ENCODE results near the gene KIRREL1. TPM values are rescaled to one million over a fixed set of nuclear protein-coding genes. Genes with fewer than 3 reads are reported as not detected.

Gene KIRREL1
- total RNA-seq, 1 experiment from 2014 or later, result 101 TPM

DNA sequence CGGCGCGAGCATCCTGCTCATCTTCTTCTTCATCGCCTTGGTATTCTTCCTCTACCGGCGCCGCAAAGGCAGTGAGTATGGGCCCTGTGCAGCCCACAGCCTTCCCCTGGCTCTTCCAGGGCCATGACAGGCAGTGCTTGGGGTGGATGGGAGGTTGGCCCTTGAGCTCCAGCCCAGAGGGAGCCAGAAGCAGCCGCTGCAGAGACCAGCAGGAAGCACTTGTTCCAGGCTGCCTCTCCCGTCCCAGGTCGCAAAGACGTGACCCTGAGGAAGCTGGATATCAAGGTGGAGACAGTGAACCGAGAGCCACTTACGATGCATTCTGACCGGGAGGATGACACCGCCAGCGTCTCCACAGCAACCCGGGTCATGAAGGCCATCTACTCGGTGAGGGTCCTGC, 99.9 kb downstream of the KIRREL1 start:
- TF ChIP-seq, protein P1, sequence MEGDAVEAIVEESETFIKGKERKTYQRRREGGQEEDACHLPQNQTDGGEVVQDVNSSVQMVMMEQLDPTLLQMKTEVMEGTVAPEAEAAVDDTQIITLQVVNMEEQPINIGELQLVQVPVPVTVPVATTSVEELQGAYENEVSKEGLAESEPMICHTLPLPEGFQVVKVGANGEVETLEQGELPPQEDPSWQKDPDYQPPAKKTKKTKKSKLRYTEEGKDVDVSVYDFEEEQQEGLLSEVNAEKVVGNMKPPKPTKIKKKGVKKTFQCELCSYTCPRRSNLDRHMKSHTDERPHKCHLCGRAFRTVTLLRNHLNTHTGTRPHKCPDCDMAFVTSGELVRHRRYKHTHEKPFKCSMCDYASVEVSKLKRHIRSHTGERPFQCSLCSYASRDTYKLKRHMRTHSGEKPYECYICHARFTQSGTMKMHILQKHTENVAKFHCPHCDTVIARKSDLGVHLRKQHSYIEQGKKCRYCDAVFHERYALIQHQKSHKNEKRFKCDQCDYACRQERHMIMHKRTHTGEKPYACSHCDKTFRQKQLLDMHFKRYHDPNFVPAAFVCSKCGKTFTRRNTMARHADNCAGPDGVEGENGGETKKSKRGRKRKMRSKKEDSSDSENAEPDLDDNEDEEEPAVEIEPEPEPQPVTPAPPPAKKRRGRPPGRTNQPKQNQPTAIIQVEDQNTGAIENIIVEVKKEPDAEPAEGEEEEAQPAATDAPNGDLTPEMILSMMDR (IDR thresholded peaks at IDR 0.05; ENCODE audit: unreplicated experiment), result no peak
- peaks cover 81% of the 10 kb centered on the region for H3K36me3 Mint-ChIP-seq (ENCODE audit: insufficient read depth, unreplicated experiment)
- H3K9me3 Mint-ChIP-seq (ENCODE audit: unreplicated experiment), result no peaks in the 10 kb centered on the region
- POLR2A ChIA-PET, result interaction anchor here (0.9 to 1.1 kb wide), 2 partner anchors 101 to 102 kb away, joined by 3 to 4 read pairs; no protein-coding TSS in a partner anchor
- peak overlapping the region; percentile 2 for H3K27ac Mint-ChIP-seq (ENCODE audit: low read depth, unreplicated experiment)
- DNase-seq (ENCODE audit: unreplicated experiment), result no peak
- BruUV-seq (replicated peaks), result no TSS peak
- H3K4me1 Mint-ChIP-seq (ENCODE audit: insufficient read depth, unreplicated experiment), result peaks cover 8% of the 10 kb centered on the region
- intact Hi-C loops (cut with micrococcal nuclease), result no loop called here
- H3K4me3 Mint-ChIP-seq (ENCODE audit: unreplicated experiment), result no peak overlapping the region
- H3K27me3 Mint-ChIP-seq (ENCODE audit: insufficient read depth, unreplicated experiment), result no peaks in the 10 kb centered on the region
- CTCF ChIA-PET, result interaction anchor here (0.6 to 28.3 kb wide), 12 partner anchors 9 to 721 kb away, joined by 3 to 628 read pairs (median 4); partner anchors contain the start of gene KIRREL1

DNA sequence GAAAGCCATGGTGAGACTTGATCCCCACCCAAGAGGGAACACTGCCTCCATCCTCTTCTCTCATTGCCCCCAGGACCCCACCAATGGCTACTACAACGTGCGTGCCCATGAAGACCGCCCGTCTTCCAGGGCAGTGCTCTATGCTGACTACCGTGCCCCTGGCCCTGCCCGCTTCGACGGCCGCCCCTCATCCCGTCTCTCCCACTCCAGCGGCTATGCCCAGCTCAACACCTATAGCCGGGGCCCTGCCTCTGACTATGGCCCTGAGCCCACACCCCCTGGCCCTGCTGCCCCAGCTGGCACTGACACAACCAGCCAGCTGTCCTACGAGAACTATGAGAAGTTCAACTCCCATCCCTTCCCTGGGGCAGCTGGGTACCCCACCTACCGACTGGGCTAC, 101.1 kb downstream of the KIRREL1 start:
- Mint-ChIP-seq H3K4me1 (ENCODE audit: insufficient read depth, unreplicated experiment) (peaks cover 9% of the 10 kb centered on the region), H3K36me3 (ENCODE audit: insufficient read depth, unreplicated experiment) (peaks cover 69% of the 10 kb centered on the region), H3K9me3 (ENCODE audit: unreplicated experiment) (no peaks in the 10 kb centered on the region), H3K27ac (ENCODE audit: low read depth, unreplicated experiment) (peak overlapping the region; percentile 37), H3K27me3 (ENCODE audit: insufficient read depth, unreplicated experiment) (no peaks in the 10 kb centered on the region), H3K4me3 (ENCODE audit: unreplicated experiment) (no peak overlapping the region)
- ChIA-PET CTCF (interaction anchor here (0.6 to 28.3 kb wide), 10 partner anchors 8 to 131 kb away, joined by 3 to 628 read pairs (median 6); partner anchors contain the start of gene KIRREL1), POLR2A (no interaction called here)
- no TSS peak for BruUV-seq (replicated peaks)
- TF ChIP-seq, protein P1 (IDR thresholded peaks at IDR 0.05; ENCODE audit: unreplicated experiment), result no peak
- DNase-seq (ENCODE audit: unreplicated experiment), result no peak
- intact Hi-C loops (cut with micrococcal nuclease), result no loop called here

DNA sequence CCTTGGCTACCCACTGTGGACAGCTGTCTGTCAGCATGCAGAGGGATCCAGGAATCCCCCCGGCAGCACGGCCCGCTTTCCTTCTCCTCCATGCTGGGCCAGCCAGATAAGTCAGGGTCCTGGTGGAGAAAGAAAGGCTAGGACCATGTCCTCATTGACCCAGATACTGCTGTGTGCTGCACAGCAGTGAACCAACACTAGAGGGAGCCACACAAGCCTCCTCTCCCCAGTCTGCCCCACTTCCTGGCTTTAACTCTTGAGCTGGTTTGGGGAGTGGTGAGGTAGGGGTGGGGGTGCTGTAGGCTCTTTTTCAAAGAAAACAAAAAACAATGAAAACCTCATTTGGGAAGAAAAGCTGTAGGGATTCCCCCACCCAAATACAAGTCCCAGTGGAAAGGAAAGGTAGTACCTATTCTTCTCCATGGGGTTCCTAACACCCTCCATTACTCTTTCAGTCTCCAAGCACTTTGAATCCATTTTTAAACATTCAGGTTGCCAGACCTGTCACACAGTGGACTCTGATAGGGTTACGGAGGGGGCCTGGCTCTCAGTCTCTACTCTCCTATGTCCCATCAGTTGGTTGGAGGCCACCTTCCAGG, 102.4 kb downstream of the KIRREL1 start:
- CTCF ChIA-PET, result interaction anchor here (0.5 to 28.3 kb wide), 27 partner anchors 8 to 980 kb away, joined by 3 to 628 read pairs (median 4); partner anchors contain the start of genes AIM2 and KIRREL1
- POLR2A ChIA-PET, result no interaction called here
- no TSS peak for BruUV-seq (replicated peaks)
- intact Hi-C loops (cut with micrococcal nuclease), result no loop called here
- peak; percentile 56 for DNase-seq (ENCODE audit: unreplicated experiment)
- Mint-ChIP-seq H3K27ac (ENCODE audit: low read depth, unreplicated experiment) (peak overlapping the region; percentile 10), H3K9me3 (ENCODE audit: unreplicated experiment) (no peaks in the 10 kb centered on the region), H3K4me3 (ENCODE audit: unreplicated experiment) (no peak overlapping the region), H3K4me1 (ENCODE audit: insufficient read depth, unreplicated experiment) (peaks cover 9% of the 10 kb centered on the region), H3K36me3 (ENCODE audit: insufficient read depth, unreplicated experiment) (peaks cover 56% of the 10 kb centered on the region), H3K27me3 (ENCODE audit: insufficient read depth, unreplicated experiment) (no peaks in the 10 kb centered on the region)
- TF ChIP-seq, protein P1 (IDR thresholded peaks at IDR 0.05; ENCODE audit: unreplicated experiment), result peak; percentile 67

DNA sequence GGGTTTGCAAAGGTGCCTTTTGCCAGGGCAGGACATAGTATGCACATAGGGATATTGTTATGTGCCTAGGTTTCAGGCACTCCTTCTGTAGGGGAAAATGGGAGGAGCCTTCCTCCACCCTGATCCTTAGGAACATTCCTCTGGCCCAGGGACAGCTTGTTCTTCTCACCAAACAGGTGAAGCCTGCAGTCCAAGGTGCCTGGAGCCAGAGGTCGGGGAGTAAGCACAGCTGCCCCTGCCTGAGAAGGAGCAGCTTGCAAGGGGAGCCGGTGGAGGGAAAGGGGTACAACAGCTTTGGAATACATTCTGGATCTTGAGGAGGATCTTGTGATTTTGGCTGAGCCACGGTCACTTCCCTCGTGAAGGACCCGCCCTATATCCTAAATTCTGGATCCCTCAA, 104.8 kb downstream of the KIRREL1 start:
- no TSS peak for BruUV-seq (replicated peaks)
- intact Hi-C loops (cut with micrococcal nuclease), result no loop called here
- TF ChIP-seq, protein P1 (IDR thresholded peaks at IDR 0.05; ENCODE audit: unreplicated experiment), result no peak
- no peaks in the 10 kb centered on the region for H3K9me3 Mint-ChIP-seq (ENCODE audit: unreplicated experiment)
- no peak for DNase-seq (ENCODE audit: unreplicated experiment)
- POLR2A ChIA-PET, result no interaction called here
- peaks cover 23% of the 10 kb centered on the region for H3K4me1 Mint-ChIP-seq (ENCODE audit: insufficient read depth, unreplicated experiment)
- CTCF ChIA-PET, result interaction anchor here (0.6 to 28.3 kb wide), 6 partner anchors 12 to 135 kb away, joined by 3 to 628 read pairs (median 52); partner anchors contain the start of gene KIRREL1
- H3K36me3 Mint-ChIP-seq (ENCODE audit: insufficient read depth, unreplicated experiment), result peaks cover 32% of the 10 kb centered on the region
- peak overlapping the region; percentile 14 for H3K27ac Mint-ChIP-seq (ENCODE audit: low read depth, unreplicated experiment)
- no peak overlapping the region for H3K4me3 Mint-ChIP-seq (ENCODE audit: unreplicated experiment)
- no peaks in the 10 kb centered on the region for H3K27me3 Mint-ChIP-seq (ENCODE audit: insufficient read depth, unreplicated experiment)
